ENCODE measurements around the gene GHITM.
"Not testable (repeated sequence)": the region's sequence is repeated elsewhere in the genome, so short reads cannot be mapped to it uniquely, and the experiment has no call there.

The GHITM gene

GRCh38 chr10:84139126-84140035, at the start of gene GHITM:
GHITM (plus strand) TSS chr10:84139509; CDS start chr10:84141501, 1,992 bp downstream.
- peak; percentile 100 for DNase-seq

- DNase-seq = no peak
Observed at GRCh38 chr10:84095811-84096497, 43.4 kb upstream of the GHITM start.

- DNase-seq = no peak
Observed at GRCh38 chr10:84097787-84098353, 41.4 kb upstream of the GHITM start.

- no peak for DNase-seq
Observed at GRCh38 chr10:84098667-84099066, 40.6 kb upstream of the GHITM start.

GRCh38 chr10:84101042-84101441, 38.3 kb upstream of the GHITM start:
- no peak for DNase-seq

- no peak for DNase-seq
Observed at GRCh38 chr10:84108797-84109196, 30.5 kb upstream of the GHITM start.

GRCh38 chr10:84109772-84110171, 29.5 kb upstream of the GHITM start:
- not testable (repeated sequence) for DNase-seq

- not testable (repeated sequence) for DNase-seq
Observed at GRCh38 chr10:84113468-84113867, 25.8 kb upstream of the GHITM start.

GRCh38 chr10:84114088-84114667, 25.1 kb upstream of the GHITM start:
- no peak for DNase-seq

GRCh38 chr10:84117204-84117603, 22.1 kb upstream of the GHITM start:
- DNase-seq = not testable (repeated sequence)

GRCh38 chr10:84117686-84118394, 21.5 kb upstream of the GHITM start:
- no peak for DNase-seq

GRCh38 chr10:84118395-84119006, 20.8 kb upstream of the GHITM start:
- no peak for DNase-seq

- DNase-seq = no peak
Observed at GRCh38 chr10:84123362-84123761, 15.9 kb upstream of the GHITM start.

- not testable (repeated sequence) for DNase-seq
Observed at GRCh38 chr10:84125910-84126784, 13.2 kb upstream of the GHITM start.

GRCh38 chr10:84126785-84127167, 12.5 kb upstream of the GHITM start:
- DNase-seq = no peak

- no peak for DNase-seq
Observed at GRCh38 chr10:84135836-84136235, 3.5 kb upstream of the GHITM start.

GRCh38 chr10:84137811-84138210, 1.5 kb upstream of the GHITM start:
- DNase-seq = no peak

GRCh38 chr10:84138478-84139125, 707 bp upstream of the GHITM start:
- DNase-seq = peak; percentile 6

- no peak for DNase-seq
Observed at GRCh38 chr10:84140036-84140379, 699 bp downstream of the GHITM start.

GRCh38 chr10:84147347-84147746, 8.0 kb downstream of the GHITM start:
- DNase-seq = no peak

Measured in activated gamma-delta T cell treated with Interleukin-2 at 50 U/mL for 16 hours (primary cell).